Glomerular endothelial cell (primary cell): Measurements from ENCODE around the gene RAB6B. TPM values are rescaled to one million over a fixed set of nuclear protein-coding genes. Genes with fewer than 3 reads are reported as not detected.
A peak's percentile ranks its signal among the peaks of the same experiment; 100 is the strongest.

ENCODE experiments used
- DNase-seq: peaks from one replicate; pipeline ENCODE4 v3.0.0-alpha.2; 2011; ENCODE audit warnings: low read depth, low spot score; ENCODE audit errors: extremely low read depth
- total RNA-seq: library from RNA; depleted of rRNA; stranded (reverse); fragments of >200 nt; gene quantifications from 2 replicates; pipeline ENCODE4 v1.2.3, GENCODE V29; 2015

RAB6B gene
- total RNA-seq, 1 donor from 2014 or later = 3.8 TPM

DNA sequence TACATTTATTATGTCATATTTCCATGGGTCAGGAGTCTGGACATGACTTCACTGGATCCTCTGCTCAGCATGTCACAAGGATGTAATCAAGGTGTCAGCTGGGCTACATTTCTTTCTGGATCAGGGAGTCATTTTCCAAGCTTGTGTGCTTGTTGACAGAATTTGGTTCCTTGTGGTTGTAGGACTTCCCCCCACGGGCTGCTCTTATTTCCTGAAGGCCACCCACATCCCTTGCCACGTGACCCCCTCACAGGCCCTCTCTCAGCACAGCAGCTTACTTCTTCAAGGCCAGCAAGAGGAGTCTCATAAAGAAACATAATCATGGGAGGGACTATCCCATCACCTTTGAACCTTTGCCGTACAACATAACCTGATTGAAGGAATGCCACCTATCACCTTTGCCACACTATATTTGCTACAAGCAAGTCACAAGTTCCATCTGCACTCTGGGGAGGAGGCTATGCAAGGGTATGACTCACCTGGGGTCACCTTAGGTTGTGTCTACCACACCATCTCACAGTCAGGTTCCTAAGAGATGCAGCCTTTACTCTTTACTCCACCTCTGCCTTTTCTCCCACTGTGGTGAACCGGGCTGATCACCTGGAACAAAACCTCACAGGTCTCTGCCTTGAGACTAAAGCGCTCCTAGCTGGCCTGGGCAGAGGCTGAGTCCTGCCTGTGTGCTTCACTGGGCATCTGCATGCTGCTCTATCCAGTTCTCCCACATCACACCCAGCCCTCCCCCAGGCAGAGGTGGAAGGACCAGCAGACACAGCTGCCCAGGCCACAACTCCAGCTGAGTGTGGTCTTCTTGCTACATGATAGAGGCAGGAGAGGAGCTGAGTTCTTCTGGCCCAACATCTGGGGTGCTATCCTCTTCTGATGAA lies 13.5 kb downstream of the RAB6B start:
- DNase-seq = no peak

DNA sequence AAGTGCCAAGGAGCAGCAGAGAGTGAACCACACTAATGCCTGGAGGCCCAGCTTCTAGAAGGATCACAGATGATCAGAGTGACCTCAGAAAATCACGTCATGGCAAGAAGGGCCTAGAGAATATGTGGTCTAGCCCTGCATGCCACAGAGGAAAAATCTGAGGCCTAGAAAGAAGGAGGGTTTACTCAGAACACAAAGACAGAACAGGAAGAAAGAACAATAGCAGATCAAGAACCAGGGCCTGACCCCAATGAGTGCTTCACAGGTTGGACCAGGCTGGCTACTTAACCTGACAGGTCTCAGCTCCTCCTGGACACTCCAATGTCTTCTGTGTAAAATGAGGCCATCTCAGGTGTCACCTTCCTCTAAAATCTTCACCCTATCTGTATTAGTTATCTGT lies 14.2 kb downstream of the RAB6B start:
- DNase-seq = no peak

DNA sequence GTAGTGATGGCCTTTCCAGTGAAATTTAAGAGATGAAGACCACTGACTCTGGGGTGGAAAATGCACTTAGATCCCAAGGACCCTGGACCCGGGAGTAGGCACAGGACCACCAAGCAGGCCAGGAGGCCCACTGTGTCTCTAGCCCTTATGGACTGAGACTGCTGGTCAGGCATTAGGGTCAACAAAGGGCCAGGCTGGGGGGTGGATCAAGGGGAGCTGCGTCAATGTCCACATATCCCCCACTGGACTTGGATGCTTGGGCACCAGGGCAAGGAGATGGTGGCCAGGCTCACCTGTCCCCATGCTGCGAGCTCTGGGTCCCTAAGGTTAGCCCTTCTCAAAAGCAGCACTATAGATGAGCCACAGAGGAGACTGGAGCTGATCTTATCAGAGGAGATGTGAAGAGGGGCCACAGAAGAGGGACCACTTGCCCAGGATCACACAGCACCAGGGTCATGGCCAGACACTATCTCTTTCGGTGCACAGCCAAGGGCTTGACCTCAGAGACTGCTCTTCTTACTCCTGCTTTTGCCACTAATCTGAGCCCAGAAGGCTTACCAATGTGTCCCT lies 14.7 kb downstream of the RAB6B start:
- no peak for DNase-seq

DNA sequence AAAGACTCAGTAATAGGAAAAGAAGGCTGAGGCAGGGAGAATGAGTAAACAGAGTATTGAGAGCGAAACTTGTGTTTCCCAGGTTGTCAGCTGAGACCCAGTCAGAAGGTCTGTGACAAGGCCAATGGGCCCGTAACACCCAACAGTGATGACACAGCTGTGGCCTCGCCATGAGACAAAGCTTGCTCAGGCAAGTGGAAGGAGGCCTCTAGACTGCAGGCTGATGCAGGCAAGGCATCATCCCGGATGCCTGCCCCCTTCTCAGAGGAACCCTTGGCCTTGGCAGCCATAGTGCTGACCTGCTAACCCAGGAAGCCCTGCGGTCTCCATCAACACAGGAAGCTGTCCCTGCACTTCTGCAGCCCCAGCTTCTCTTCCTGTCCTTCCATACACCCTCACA lies 15.4 kb downstream of the RAB6B start:
- DNase-seq = no peak

GRCh38 chr3:133878518-133878917 lies 17.2 kb downstream of the RAB6B start:
- no peak for DNase-seq

DNA sequence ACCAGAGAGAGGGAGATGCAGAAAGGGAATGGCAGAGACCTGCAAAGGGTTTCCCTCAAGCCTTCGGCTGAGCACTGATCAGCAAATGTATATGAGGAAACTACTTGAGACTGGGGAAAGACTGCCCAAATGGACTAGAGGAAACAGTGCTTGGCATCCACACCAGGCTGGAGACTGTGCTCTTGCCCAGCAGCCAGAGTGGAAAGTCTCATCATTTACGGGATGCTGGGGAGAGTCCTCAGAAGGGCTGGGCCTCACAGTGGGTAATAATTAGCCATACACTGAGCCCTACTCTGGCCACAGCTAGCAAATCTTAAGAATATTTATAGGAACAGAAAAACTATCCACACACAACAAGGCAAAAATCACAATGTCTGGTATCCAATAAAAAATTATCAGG lies 18.5 kb downstream of the RAB6B start:
- DNase-seq = no peak

- DNase-seq = peak; percentile 5
Measured at GRCh38 chr3:133874761-133875438, 20.8 kb downstream of the RAB6B start.

DNA sequence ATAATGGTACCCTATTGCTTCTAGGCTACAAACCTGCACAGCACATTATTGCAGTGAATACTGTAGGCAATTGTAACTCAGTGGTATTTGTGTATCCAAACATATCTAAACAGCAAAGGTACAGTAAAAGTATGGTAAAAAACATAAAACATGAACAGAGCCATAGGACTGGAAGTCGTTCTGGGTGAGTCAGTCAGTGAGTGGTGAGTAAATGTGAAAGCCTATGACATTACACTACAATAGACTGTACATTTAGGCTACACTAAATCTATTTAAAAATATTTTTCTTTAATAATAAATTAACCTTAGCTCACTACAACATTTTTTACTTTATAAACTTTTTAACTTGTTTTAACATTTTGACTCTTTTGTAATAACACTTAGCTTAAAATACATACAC lies 21.3 kb downstream of the RAB6B start:
- DNase-seq = no peak

GRCh38 chr3:133872781-133873180 lies 22.9 kb downstream of the RAB6B start:
- no peak for DNase-seq

GRCh38 chr3:133872161-133872560 lies 23.5 kb downstream of the RAB6B start:
- DNase-seq = no peak

- DNase-seq = no peak
Measured at GRCh38 chr3:133871368-133872090, 24.2 kb downstream of the RAB6B start.

- DNase-seq = no peak
Measured at GRCh38 chr3:133870822-133871221, 24.9 kb downstream of the RAB6B start.

GRCh38 chr3:133869586-133869985 lies 26.1 kb downstream of the RAB6B start:
- DNase-seq = no peak

GRCh38 chr3:133868758-133869475 lies 26.8 kb downstream of the RAB6B start:
- no peak for DNase-seq

DNA sequence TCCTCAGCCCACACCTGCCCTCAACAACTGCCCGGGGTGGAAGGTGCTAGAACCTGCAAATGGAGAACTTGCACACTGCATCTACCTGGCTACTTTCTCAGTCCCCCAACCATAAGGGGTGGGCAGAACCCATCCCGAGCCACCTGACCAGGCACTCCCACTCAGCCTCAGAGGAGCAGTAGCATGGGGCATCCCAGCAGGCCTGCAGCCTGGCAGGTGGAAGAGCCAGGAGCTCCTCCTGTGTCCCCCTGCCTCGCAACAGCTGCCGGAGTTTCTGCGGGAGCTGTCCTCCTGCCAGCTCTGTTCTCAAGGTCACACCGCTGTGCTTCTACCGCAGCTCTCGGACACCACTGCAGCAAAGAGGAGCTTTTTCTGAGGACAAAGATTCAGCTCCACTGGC lies 27.5 kb downstream of the RAB6B start:
- DNase-seq = no peak

DNA sequence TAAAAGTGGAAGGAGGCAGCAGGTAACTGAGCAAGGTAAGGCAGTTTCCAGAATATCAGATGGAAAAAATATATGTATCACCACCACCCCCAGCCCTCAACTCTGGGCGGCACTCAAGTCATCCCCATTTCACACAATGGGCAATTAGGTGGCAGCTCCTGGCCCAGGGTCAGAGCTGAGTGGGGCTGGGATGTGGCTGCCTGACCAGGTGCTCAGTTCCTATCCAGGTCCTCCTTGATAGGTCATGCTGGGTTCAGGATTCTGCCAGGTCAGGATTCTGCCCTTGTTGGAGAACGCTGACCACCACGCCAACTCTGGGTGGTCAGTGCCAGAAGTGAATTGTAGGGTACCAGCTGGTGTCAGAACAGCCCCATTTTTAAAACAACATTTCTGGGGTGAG lies 29.5 kb downstream of the RAB6B start:
- DNase-seq = no peak

DNA sequence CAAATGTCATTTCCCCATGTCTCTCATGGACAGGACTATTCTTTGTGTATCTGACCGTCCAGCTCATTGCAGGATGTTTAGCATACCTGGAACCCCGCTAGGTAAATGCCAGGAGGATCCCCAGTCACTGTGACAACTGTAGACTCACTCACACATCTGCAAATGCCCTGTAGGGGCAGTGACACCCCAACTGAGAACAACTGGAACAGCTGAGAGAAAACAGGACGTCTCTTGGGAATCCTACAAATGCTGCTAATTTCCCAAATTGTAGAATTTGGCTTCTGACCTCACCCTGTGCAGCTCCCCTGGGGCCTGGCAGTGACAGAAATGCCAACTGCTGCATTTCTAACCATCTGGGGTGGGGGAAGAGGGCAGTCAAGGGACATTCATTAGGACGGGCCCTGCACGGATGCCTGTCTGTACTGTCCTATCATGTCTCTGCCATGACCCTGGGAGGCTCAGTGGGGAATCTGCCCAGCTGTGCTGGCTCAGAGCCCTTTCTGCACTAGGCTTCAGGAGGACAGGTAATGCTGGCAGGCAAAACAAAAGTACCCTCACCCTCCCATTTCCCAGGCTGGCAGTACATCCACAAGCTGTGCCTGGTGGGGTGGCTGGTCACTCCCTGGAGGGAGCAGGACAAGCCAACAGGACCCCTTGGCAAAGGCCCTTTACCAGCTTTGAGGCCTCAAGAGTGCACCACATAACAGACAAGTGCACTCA lies 30.4 kb downstream of the RAB6B start:
- DNase-seq = no peak

DNA sequence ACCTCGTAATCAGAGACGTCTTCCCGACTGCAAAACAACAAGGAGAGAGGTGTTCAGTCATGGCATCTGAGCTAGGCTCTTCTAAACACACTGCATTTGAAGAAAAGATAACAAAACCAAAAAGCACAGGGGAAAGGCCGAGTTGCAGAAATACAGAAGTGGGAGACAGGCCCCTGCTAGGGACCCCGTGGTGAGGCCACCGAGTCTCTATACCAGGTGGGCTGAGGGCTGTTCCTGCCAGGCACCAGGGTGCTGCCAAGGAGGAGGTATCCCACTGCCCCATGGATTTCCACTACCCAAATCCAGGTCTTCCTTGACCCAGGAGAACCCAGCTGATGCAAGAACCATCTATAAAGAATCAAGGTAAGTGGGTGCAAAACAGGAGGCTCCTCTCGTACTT lies 31.1 kb downstream of the RAB6B start:
- DNase-seq = no peak

DNA sequence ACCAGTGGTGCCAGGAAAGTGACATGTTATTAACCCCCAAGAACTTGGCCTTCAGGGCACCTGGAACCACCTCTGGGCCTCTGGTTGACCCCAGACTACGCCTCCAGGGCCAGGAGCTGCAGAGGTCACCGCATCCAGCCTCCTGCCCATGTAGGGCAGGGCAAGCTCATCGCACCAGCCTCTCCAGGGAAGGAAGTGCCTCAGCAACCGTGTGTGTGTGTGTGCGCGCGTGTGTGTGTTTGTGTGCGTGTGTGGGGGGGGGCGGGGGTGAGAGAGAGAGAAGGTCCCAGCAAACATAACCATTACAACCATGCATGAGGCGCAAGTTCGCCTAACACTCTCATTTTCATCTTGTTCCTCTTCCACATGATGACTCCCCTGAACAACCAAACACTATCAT lies 31.8 kb downstream of the RAB6B start:
- DNase-seq = no peak

DNA sequence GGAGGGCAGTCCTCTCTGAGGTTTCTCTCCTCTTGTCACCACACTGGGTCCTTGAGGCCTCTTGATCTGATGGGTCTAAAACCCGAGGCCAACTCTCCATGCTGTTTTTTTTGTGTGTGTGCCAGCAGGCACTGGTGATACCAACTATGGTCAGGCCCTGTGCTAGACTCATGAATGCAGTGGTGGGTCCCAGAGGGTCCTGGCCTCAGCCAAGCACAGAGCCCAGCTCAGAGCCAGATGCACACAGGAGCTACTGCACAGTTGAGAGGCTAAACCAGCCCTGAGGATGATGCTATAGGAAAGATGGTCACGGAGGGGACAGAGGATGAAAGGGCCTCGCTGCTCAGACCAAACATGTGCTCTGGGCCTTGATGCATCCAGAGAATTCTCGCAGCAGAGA lies 33.5 kb downstream of the RAB6B start:
- no peak for DNase-seq
